KBM-7 (cell line): ENCODE results near the gene TSC22D1.
"Not testable (repeated sequence)": the region's sequence is repeated elsewhere in the genome, so short reads cannot be mapped to it uniquely, and the experiment has no call there.

Source experiments
- DNase-seq: peaks from one replicate; pipeline ENCODE4 v3.0.0-alpha.2; 2015
- in situ Hi-C: fragments of 300-500 bp; cut with MboI; formaldehyde crosslinking; loops from 2 replicates; pipeline ENCODE4 v1.14.3; 2020; ENCODE audit warnings: low sequenced_read_pairs, low pct_unique_long_range_greater_than_20kb, mixed read lengths

Gene TSC22D1

GRCh38 chr13:44574466-44574855 is 1.7 kb downstream of the TSC22D1 start:
- in situ Hi-C loops: no loop called here
- no peak for DNase-seq

DNA sequence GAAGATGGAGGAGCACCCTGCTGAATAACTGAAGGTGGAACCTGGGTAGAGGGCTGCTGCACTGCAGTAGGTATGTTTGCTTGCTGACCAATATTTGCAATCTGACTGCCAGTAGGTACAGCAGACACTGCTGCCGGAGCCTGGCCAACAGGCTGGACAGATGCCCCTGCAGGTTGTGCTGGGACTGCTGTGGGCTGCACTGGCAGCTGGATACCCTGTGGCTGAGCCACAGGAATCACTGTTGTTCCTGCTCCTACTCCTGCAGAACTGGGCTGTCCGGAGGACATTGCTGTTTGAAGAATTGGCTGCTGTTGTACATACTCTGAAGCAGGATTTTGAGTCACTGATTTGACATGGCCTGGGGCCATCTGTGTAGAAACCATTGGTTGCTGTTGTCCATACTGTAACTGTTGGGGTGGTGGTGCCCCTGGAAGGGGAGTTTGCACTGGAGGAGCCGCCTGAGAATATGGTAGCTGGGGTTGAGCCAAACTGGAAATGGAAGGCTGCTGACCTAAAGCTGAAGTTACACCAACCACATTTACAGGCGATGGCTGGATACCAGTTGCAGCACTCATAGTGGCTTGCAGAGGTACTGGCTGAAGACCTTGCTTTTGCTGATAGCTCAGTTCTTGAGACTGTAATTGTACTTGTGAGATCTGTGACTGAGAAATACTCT is 2.2 kb downstream of the TSC22D1 start:
- peak; percentile 45 for DNase-seq
- in situ Hi-C loops: no loop called here

DNA sequence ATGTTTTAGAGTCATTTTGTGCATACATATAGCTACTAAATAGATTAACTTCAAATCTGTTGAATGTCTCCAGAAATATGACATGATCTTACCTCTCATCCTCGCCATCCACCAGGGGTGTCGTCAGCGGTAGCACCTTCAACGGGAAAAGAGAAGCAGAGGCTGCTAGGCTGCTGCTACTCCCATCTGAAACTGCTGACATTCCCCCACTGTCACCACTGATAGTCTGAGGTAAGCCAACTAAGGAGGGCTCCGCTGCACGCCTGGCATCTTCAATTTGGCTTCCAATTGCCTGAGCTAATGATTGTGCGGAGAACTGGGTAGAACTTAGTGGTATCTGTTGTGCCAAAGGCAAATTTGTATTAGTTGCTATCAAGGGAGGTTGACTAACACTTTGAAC is 3.1 kb downstream of the TSC22D1 start:
- DNase-seq: no peak
- in situ Hi-C loops: no loop called here

- DNase-seq: no peak
Observed at GRCh38 chr13:44566601-44567000, 9.5 kb downstream of the TSC22D1 start.

GRCh38 chr13:44565881-44566280 is 10.2 kb downstream of the TSC22D1 start:
- in situ Hi-C loops: no loop called here
- no peak for DNase-seq

More at GRCh38 chr13:44566601-44567000, 9.5 kb downstream of the TSC22D1 start:
- in situ Hi-C loops: no loop called here

DNA sequence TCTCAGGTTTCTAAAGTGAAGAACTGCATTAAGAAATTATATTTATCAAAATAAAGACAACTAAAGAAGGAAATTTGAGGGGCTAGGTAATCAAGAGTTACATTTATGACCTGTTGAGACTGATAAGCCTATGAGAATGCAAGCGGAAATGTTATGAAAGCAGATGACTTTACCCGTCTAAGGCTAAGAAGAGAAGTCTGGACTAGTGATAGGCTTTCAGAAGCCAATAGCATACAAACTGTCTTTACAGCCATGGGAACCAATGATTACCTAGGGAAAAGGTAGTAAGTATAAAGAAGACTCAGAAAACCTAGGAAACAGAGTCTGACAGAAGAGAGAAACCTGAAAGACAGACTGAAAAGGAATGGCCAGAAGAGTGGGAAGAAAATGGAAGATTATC is 11.2 kb downstream of the TSC22D1 start:
- in situ Hi-C loops: no loop called here
- no peak for DNase-seq

DNA sequence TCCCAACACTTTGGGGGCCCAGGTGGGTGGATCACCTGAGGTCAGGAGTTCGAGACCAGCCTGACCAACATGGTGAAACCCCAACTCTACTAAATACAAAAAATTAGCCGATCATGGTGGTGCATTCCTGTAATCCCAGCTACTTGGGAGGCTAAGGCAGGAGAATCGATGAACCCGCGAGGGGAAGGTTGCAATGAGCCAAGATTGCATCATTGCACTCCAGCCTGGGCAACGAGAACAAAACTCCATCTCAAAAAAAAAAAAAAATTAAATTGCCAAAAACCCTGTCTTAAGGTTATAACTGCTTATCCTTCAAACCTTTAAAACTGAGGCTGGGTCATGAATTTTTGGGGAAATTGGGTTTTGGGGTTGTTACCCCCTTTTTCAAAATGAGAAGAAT is 13.3 kb downstream of the TSC22D1 start:
- in situ Hi-C loops, DNase-seq: not testable (repeated sequence)

DNA sequence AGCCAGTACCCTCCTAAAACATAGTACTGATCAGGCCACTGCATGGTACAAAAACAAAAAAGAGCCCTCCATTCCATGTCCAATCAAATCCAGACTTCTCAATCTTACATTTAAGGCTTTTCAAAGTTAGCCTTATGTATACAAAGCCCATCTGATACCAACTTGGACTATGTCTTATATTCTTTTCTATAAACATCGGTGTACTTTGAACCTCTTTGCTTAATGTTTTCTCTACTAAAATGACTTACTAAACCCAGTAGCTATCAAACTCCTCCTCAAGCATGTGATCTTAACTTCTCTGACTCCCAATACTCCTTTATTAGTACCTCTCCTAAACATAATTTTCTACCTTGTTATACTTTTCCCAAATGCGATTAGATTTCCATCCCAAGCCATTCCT is 14.8 kb downstream of the TSC22D1 start:
- in situ Hi-C loops: no loop called here
- DNase-seq: no peak

GRCh38 chr13:44557986-44558385 is 18.1 kb downstream of the TSC22D1 start:
- DNase-seq: no peak
- in situ Hi-C loops: no loop called here

- DNase-seq: no peak
- in situ Hi-C loops: no loop called here
Observed at GRCh38 chr13:44555207-44555606, 20.9 kb downstream of the TSC22D1 start.

DNA sequence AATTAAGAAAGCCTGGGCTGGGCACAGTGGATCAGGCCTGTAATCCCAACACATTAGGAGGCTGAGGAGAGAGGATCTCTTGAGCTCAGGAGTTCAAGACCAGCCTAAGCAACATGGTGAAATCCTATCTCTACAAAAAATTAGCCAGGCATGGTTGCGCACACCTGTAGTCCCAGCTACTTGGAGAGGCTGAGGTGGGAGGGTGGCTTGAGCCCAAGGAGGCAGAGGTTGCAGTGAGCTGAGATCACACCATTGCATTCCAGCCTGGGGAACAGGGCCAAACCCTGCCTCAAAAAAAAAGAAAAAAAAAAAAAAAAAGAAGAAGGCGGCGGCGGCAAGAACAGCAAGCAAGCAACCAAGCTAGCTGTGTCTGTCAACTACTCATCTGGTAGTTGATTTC is 26.7 kb downstream of the TSC22D1 start:
- in situ Hi-C loops: no loop called here
- no peak for DNase-seq

- no peak for DNase-seq
- in situ Hi-C loops: no loop called here
Observed at GRCh38 chr13:44546164-44546563, 30.0 kb downstream of the TSC22D1 start.

GRCh38 chr13:44543369-44543768 is 32.8 kb downstream of the TSC22D1 start:
- in situ Hi-C loops: no loop called here
- DNase-seq: no peak

- in situ Hi-C loops: no loop called here
- no peak for DNase-seq
Observed at GRCh38 chr13:44542361-44542760, 33.8 kb downstream of the TSC22D1 start.

DNA sequence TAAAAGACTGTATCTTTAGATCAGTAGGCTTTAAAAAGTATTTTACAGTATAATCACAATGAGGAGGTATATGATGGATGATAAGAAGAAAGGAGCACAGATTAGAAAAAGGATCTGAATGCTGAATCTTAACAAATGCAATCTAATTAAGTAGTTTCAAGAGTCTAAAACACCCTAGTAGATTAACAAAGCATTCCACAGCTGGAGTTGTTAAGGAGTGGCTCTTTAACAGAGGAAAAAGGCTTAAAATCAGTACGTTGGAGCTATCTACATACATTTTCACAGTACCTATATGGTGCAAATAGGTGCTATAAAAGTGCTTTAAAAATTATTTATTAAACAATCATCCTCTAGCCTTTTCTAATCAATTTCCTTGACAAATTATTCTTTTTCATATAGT is 34.5 kb downstream of the TSC22D1 start:
- in situ Hi-C loops: no loop called here
- no peak for DNase-seq

- in situ Hi-C loops: no loop called here
- no peak for DNase-seq
Observed at GRCh38 chr13:44540761-44541434, 35.2 kb downstream of the TSC22D1 start.

DNA sequence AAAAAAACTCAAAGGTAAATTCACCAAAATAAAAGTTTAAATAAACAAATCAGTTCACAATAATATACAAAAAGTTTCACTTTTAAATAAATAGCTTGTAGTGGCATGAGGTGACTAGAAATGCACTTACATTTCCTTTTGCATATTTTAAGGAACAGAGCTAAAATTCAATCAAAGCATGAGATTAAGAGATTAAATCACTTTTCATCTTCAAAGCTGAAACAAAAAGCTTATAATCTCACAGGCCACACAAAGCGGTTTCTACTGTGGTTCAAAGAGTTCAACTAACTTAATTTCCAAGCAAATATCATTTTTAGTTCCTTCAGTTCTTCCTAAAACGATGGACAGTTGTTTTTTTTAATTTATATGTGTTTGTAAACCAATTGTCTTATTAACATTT is 38.9 kb downstream of the TSC22D1 start:
- DNase-seq: no peak
- in situ Hi-C loops: no loop called here

DNA sequence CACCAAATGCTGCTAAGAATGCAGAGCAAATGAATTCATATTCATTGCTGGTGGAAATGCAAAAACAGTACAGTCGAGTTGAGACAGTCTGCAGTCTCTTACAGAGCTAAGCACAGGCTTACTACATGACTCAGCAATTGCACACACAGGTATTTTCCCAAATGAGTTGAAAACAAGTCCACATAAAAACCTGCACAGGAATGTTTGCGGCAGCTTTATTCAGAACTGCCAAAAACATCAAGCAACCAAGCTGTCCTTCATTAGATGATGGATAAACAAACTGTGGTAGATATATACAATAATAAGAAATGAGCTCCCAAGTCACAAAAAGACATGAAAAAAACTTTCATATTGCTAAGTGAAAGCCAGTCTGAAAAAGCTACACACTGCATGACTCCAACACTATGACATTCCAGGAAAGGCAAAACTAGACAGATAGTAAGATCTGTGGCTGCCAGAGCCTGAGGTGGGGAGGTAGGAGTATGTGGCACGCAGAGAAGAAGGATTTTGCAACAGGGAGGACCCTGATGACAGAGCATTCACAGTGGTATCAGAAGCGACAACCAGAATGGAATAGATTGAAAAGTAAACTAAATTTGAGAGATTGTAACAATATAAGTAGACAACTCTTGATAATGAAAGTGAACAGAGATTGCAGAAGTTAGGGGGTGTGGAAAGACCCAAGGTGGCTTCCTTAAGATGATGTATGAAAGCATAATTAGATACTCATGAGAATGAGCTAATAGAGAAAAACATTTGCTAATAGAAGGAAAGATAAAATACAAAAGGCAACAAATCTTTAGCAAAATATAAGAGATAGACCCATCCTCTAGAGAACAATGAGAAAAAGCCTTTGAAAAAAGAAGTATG is 52.7 kb downstream of the TSC22D1 start:
- no peak for DNase-seq
- in situ Hi-C loops: no loop called here

DNA sequence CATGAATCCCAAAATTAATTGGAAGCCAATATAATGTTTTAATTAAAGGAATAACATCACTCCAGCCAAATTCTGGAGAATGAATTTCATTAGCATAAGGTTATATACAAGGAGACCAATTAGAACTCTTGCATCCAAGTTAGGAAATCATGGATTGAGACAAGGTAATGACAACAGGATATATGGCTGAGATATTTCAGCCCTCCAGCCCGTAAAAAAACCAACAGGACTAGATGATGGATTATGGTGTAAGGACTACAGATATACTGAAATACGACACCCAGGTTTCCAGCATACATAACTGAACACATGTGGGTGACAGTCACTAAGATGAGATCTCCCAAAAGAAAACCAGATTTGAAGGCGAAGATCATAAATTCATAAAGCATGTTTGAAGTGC is 56.5 kb downstream of the TSC22D1 start:
- in situ Hi-C loops: no loop called here
- no peak for DNase-seq

- no peak for DNase-seq
Observed at GRCh38 chr13:44516771-44517170, 59.4 kb downstream of the TSC22D1 start.

More at GRCh38 chr13:44516771-44517170, 59.4 kb downstream of the TSC22D1 start:
- in situ Hi-C loops: no loop called here
